Measurements from ENCODE around the gene ADI1.

DNA sequence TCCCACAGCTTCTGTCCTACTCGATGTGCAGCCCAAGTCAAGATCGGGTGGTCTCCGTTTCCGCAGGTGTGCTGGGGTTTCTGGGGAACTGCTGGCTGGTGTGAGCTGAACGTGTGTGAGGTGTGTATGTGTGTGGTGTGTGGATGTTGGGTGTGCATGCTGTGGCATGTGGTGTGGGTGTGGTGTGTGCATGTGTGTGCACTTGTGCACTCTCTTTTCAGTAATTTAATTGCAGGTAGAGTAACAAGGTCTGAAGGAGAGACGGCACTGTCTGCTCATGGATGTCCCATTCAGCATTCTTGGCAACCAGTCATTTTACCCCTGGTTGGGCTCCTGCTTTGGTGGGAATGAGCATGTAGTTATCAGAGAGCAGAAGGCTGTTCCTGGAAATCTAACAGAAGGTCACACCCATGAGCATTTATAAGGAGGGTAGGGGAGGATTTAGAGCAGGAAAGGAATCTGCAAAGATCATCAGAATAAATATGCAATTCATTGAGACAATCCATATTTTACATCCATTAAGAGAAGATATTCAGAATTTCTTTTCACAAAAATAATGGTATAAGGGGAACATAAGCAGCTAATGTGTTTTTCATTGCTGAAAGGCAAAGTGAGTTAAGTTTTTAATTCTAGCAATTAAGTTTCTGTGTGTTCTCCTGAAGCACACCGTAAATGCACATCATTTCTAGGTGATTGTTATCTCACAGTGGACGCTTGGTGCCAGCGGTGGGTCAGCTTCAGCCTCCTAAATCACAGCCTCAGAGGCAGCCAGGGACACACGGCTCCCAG, 60.7 kb downstream of the ADI1 start:
- TF ChIP-seq EP300 (IDR thresholded peaks at IDR 0.05; ENCODE audit: borderline replicate concordance) (no peak), EGR1 (IDR thresholded peaks at IDR 0.05) (no peak), TCF12 (IDR thresholded peaks at IDR 0.05; ENCODE audit: low read depth) (no peak), CREB1 (IDR thresholded peaks at IDR 0.05; ENCODE audit: low read depth) (no peak), YY1 (IDR thresholded peaks at IDR 0.05; ENCODE audit: low read depth) (no peak), TAF1 (IDR thresholded peaks at IDR 0.05; ENCODE audit: low read depth) (no peak), RAD21 (IDR thresholded peaks at IDR 0.05; ENCODE audit: low read depth) (no peak)
- TF ChIP-seq, protein P1, sequence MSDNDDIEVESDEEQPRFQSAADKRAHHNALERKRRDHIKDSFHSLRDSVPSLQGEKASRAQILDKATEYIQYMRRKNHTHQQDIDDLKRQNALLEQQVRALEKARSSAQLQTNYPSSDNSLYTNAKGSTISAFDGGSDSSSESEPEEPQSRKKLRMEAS (IDR thresholded peaks at IDR 0.05): no peak

Data from Ishikawa (cell line).